GM10248 (cell line): Measurements from ENCODE around the gene GALNS.

Experiments used
- CTCF ChIA-PET: fragments of 300-600 bp; sonication (Branson Sonifier 250); formaldehyde crosslinking; extraction: SDS; loops from one replicate; lab custom pipeline; 2021; ENCODE audit warnings: antibody characterized with exemption; lab: Yijun Ruan, JAX
- POLR2A ChIA-PET: fragments of 350-650 bp; sonication (Branson Sonifier 250); formaldehyde crosslinking; extraction: SDS; loops from one replicate; lab custom pipeline; 2020; ENCODE audit warnings: antibody characterized with exemption; lab: Yijun Ruan, JAX
- DNase-seq: peaks from one replicate; pipeline ENCODE4 v3.0.0; 2012; ENCODE audit errors: extremely low spot score
- TF ChIP-seq, protein P1 (sequence below): IDR thresholded peaks from 2 replicates; pipeline ENCODE4 v1.5.1; 2012; ENCODE audit warnings: mild to moderate bottlenecking, low read depth; ENCODE audit errors: extremely low read depth, missing control alignments, control extremely low read depth

The GALNS gene

DNA sequence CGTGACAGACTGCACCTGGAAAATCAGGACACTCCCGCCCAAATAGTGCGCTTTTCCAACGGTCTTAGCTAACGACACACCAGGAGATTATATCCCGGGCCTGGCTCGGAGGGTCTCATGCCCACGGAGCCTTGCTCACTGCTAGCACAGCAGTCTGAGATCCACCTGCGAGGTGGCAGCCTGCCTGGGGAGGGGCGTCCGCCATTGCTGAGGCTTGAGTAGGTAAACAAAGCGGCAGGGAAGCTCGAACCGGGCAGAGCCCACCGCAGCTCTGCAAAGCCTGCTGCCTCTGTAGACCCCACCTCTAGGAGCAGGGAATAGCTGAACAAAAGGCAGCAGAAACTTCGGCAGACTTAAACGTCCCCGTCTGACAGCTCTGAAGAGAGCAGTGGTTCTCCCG, 5.1 kb downstream of the GALNS start:
- TF ChIP-seq, protein P1, sequence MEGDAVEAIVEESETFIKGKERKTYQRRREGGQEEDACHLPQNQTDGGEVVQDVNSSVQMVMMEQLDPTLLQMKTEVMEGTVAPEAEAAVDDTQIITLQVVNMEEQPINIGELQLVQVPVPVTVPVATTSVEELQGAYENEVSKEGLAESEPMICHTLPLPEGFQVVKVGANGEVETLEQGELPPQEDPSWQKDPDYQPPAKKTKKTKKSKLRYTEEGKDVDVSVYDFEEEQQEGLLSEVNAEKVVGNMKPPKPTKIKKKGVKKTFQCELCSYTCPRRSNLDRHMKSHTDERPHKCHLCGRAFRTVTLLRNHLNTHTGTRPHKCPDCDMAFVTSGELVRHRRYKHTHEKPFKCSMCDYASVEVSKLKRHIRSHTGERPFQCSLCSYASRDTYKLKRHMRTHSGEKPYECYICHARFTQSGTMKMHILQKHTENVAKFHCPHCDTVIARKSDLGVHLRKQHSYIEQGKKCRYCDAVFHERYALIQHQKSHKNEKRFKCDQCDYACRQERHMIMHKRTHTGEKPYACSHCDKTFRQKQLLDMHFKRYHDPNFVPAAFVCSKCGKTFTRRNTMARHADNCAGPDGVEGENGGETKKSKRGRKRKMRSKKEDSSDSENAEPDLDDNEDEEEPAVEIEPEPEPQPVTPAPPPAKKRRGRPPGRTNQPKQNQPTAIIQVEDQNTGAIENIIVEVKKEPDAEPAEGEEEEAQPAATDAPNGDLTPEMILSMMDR, result no peak
- ChIA-PET CTCF (interaction anchor here (0.9 to 2.6 kb wide), 4 partner anchors 12 to 53 kb away, joined by 3 to 8 read pairs (median 4); no protein-coding TSS in a partner anchor), POLR2A (no interaction called here)
- no peak for DNase-seq

DNA sequence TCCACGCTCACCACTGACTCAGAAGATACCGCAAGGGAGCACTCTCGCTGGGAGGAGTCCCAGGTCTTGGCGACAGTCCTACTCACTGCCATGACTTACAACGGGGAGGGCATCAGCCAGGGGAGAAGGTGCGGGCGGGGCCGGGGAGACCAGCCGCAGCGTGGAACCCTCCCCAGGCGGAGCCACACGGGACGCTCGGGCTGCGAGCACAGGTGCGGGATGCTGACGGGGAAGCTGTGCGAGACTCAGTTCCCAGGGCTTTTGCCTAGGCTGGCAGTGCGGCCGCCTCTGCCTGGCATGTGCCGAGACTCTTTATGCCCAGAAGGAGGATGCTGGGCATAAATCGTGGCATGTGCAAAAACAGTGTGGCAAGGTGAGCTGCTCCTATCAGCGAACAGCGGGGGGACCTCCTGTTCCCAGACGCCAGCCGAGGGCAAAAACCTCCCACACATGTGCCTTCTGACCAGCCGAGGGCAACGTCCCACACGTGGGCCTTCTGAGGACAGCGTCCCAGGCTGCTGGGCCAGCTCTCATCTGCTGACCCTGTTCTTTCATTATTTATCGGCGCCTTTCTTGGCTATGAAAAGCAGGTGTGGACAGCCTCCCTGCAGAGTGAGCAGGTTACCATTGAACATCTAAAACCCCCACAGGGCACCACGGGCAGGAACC, 6.1 kb downstream of the GALNS start:
- ChIA-PET CTCF (interaction anchor here (1.3 to 2.6 kb wide), 2 partner anchors 11 to 23 kb away, joined by 3 to 8 read pairs; no protein-coding TSS in a partner anchor), POLR2A (no interaction called here)
- DNase-seq, result no peak
- TF ChIP-seq, protein P1, result no peak

DNA sequence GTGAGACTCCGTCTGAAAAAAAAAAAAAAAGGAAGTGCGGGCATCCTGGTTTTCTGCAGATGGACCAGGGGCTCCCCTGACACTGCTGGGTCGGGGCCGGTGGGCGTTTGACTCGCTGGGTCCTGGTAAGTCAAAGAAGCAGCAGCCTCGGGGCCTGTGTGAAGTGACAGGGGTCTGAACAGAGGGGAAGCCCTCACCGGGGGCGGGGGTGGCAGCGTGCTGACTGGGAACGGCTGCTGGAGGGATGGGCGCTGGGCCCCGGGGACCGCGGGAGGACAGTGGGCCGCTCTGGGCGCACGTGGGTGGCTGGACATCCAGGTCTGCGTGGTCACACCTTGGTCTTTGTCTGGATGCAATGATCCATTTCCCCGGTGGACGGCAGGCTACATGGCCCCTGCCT, 8.2 kb downstream of the GALNS start:
- POLR2A ChIA-PET, result no interaction called here
- no peak for DNase-seq
- TF ChIP-seq, protein P1, result no peak
- CTCF ChIA-PET, result interaction anchor here (1.4 to 1.5 kb wide), 2 partner anchors 10 to 31 kb away, joined by 3 to 6 read pairs; no protein-coding TSS in a partner anchor

DNA sequence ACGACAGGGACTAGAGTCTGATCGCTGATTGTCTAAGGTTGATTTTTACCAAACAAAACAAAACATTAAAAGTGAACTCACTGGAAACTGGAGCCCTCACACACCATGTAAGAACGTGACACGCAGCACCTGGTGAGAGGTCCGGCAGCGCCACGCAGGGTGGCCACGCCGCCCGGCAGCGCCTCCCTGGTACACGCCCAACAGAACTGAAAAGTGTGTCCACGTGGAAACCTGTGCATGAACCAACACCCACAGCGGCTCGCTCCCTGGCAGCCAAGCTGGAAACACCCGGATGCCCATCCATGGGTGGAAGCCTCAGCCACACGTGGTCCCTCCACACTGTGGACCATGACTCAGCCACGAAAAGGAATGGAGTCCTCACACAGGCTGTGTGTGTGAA, 9.1 kb downstream of the GALNS start:
- ChIA-PET POLR2A (no interaction called here), CTCF (no interaction called here)
- TF ChIP-seq, protein P1, result no peak
- no peak for DNase-seq

DNA sequence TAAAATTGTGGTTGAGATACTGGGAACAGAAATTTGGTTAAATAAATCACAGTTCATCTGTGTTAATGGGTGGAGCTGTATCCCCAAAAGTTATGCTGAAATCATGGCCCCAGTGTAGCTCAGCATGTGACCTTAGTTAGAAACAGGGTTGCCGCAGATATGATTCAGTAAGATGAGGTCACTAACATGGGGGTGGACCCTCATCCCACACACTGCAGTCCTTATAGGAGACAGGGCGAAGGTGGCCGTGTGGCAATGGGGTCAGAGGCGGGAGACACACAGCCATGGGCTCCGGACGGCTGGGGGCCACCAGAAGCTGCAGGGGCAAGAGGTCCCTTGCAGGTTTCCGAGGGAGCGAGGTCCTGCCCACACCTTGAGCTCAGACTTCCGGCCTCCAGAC, 10.7 kb downstream of the GALNS start:
- TF ChIP-seq, protein P1, result no peak
- POLR2A ChIA-PET, result interaction anchor here (0.6 kb wide), 1 partner anchor 399 kb away, joined by 8 read pairs; no protein-coding TSS in a partner anchor
- no peak for DNase-seq
- CTCF ChIA-PET, result interaction anchor here (1.9 to 2.4 kb wide), 2 partner anchors 11 to 109 kb away, joined by 7 to 8 read pairs; partner anchors contain the start of gene TRAPPC2L

DNA sequence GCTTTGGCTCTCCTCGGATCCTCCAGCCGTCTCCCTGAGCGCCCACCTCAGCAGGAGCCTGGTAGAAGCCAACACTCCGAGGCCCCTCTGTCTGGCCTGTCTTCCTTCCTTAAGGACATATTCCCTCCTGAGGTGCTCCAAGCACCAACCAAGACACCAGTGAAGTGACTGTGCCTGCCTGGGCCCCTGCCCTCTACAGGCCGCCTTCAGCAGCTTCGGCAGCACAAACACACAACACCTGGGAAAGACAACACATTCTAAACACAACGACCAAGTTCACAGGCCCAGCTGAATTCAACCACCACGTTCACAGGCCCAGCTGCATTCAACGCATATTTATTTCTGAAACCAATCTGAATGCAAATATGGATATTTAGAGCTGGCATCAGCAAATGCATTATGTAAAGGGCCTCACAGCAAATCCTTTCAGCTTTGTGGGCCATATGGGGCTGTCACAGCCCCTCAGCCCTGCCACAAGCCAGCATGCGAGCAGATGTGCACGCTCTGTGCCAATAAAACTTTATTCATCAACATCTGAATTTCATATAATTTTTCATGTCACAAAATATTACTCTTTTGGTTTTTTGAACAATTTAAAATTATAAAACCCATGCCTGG, 12.2 kb downstream of the GALNS start:
- TF ChIP-seq, protein P1, result no peak
- ChIA-PET POLR2A (no interaction called here), CTCF (interaction anchor here (1.4 to 2.4 kb wide), 2 partner anchors 14 to 107 kb away, joined by 3 to 8 read pairs; no protein-coding TSS in a partner anchor)
- no peak for DNase-seq
